ENCODE measurements around the gene DECR2. TPM values are rescaled to one million over a fixed set of nuclear protein-coding genes. Genes with fewer than 3 reads are reported as not detected.
"Not testable (repeated sequence)": the region's sequence is repeated elsewhere in the genome, so short reads cannot be mapped to it uniquely, and the experiment has no call there.

The DECR2 gene
- total and polyA plus RNA-seq, 11 donors, result 6.9 to 20.6 (median 12.2) TPM

DNA sequence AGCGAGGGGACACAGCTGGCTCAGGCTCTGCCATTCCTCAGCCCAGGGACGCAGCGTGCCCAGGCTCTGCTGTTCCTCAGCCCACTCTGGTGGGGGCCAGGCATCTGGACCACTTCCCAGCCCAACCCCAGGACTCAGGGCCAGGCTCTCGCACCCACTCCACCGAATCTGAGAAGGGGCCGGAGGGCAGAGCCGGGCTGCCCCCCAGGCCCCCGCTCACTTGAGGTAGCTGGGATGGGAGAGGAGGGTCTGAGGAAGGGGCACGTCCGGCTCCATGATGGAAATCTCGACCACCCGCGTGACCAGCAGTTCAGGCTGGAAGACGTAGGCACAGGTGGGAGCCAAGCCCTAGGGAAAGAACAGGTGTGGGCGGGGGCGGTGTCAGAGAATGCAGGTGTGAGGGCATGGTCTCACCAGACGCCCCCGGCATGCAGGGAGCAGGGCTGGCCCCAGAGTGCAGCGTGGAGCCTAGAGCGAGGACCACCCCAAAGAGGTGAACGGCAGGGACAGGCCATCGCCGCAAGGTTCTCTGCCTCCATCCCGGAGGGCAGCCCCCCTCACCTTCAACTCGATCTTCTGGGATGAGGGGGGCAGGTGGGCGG lies 24.8 kb upstream of the DECR2 start:
- Histone ChIP-seq H3K4me1 (peaks cover 0 to 29% (median 13%) of the 10 kb centered on the region in 12 donors), H3K36me3 (peaks cover 0 to 57% (median 32%) of the 10 kb centered on the region in 9 donors), H3K27ac (no peak overlapping the region), H3K9me3 (no peaks in the 10 kb centered on the region), H3K4me3 (no peak overlapping the region), H3K27me3 (no peaks in the 10 kb centered on the region)
- TF ChIP-seq POLR2A (IDR thresholded peaks at IDR 0.05), result no peak
- TF ChIP-seq, protein P1, sequence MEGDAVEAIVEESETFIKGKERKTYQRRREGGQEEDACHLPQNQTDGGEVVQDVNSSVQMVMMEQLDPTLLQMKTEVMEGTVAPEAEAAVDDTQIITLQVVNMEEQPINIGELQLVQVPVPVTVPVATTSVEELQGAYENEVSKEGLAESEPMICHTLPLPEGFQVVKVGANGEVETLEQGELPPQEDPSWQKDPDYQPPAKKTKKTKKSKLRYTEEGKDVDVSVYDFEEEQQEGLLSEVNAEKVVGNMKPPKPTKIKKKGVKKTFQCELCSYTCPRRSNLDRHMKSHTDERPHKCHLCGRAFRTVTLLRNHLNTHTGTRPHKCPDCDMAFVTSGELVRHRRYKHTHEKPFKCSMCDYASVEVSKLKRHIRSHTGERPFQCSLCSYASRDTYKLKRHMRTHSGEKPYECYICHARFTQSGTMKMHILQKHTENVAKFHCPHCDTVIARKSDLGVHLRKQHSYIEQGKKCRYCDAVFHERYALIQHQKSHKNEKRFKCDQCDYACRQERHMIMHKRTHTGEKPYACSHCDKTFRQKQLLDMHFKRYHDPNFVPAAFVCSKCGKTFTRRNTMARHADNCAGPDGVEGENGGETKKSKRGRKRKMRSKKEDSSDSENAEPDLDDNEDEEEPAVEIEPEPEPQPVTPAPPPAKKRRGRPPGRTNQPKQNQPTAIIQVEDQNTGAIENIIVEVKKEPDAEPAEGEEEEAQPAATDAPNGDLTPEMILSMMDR (IDR thresholded peaks at IDR 0.05), result no peak
- intact Hi-C loops (cut with DNase I), result no loop called here
- 91 to 94% (median 94%) methylated on average over 21 to 26 of the region's 26 CpGs for WGBS, 4 donors
- ATAC-seq (no peak), DNase-seq (no peak)

DNA sequence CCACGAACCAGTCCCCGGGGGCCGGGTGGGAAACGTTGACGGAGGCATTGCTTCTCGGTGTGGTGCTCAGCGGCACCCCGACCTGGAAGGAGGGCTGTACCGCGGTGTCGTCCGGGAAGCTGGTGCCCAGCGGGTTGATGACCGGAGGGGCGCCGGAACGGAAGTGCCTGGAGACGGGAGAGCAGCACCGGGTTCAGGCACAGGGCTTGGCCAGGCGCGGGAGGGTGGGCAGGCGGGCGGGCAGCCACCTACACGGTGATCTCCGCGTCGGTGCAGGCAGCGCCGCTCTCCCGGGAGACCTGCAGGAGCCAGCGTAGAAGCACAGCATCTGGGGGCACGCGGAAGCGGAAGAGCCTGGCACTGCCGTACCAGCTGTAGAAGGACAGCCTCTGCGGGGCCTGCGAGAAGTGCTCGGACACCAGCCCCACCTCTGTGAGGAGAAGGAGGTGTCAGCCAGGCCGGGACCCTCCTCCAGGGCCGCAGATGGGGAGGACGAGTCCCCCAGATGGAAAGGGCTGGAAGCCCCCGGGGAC lies 24.2 kb upstream of the DECR2 start:
- ATAC-seq (no peak), DNase-seq (no peak)
- Histone ChIP-seq H3K36me3 (peaks cover 0 to 52% (median 32%) of the 10 kb centered on the region in 9 donors), H3K27ac (no peak overlapping the region), H3K4me1 (peaks cover 0 to 33% (median 13%) of the 10 kb centered on the region in 12 donors), H3K27me3 (no peaks in the 10 kb centered on the region), H3K9me3 (no peaks in the 10 kb centered on the region), H3K4me3 (no peak overlapping the region)
- intact Hi-C loops (cut with DNase I), result no loop called here
- WGBS, 4 donors, result 89 to 92% (median 90%) methylated on average over 32 to 42 of the region's 42 CpGs
- TF ChIP-seq, protein P1 (IDR thresholded peaks at IDR 0.05), result no peak
- no peak for TF ChIP-seq POLR2A (IDR thresholded peaks at IDR 0.05)

DNA sequence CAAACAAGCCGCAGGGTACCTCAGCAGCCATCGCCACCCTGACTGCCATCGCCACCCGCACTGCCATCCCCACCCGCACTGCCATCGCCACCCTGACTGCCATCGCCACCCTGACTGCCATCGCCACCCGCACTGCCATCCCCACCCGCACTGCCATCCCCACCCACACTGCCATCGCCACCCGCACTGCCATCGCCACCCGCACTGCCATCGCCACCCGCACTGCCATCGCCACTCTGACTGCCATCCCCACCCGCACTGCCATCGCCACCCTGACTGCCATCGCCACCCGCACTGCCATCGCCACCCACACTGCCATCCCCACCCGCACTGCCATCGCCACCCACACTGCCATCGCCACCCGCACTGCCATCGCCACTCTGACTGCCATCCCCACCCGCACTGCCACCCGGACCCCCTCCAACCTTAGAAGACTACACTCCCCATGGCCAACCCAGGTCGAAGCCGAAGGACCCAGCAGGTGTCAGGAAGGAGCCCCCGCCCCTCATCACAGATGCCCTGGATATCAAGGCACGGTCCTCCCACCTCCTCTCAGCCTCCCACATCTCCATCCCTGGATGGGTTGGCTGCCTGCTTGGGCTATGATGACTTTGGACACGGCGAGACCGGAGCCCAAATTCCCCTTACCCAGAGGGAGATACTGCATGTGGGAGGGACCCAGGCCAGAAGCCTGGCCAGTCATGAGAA lies 23.4 kb upstream of the DECR2 start:
- DNase-seq; H3K9me3 ChIP-seq; ATAC-seq; H3K27me3 ChIP-seq; H3K4me3 ChIP-seq; H3K27ac ChIP-seq; intact Hi-C loops (cut with DNase I): not testable (repeated sequence)
- Histone ChIP-seq H3K36me3 (peaks cover 0 to 45% (median 28%) of the 10 kb centered on the region in 9 donors), H3K4me1 (peaks cover 0 to 41% (median 19%) of the 10 kb centered on the region in 12 donors)
- 87 to 92% (median 90%) methylated on average over 32 to 36 of the region's 36 CpGs for WGBS, 4 donors

DNA sequence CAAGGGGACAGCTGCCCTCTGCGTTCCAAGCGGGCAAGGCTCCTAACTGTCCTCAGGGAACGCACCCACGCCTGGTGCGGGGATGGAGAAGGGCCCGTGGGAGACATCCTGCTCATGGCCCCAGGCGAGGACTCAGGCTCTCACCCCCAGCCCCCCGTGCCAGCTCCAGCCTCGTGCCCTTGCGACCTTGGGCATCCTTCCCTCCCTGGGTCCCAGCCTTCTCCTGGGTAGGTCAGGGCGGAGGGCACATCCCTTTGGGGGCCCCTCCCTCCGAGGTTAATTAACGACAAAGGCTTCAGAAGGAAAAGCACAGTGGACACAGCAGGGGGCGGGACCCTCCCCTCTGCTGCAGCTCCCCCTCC lies 22.9 kb upstream of the DECR2 start:
- Histone ChIP-seq H3K4me1 (peaks cover 0 to 46% (median 24%) of the 10 kb centered on the region in 12 donors), H3K36me3 (peaks cover 0 to 39% (median 23%) of the 10 kb centered on the region in 9 donors), H3K4me3 (no peak overlapping the region), H3K27me3 (no peaks in the 10 kb centered on the region), H3K27ac (no peak overlapping the region), H3K9me3 (no peaks in the 10 kb centered on the region)
- WGBS, 4 donors, result 67 to 77% (median 73%) methylated on average over 7 to 14 of the region's 14 CpGs
- DNase-seq (no peak), ATAC-seq (no peak)
- intact Hi-C loops (cut with DNase I), result no loop called here
- TF ChIP-seq, protein P1 (IDR thresholded peaks at IDR 0.05), result no peak
- no peak for TF ChIP-seq POLR2A (IDR thresholded peaks at IDR 0.05)
